Stimulated activated CD4-positive, alpha-beta T cell treated with anti-CD3 and anti-CD28 coated beads, TNF-alpha, amount 100 ng/mL, for 24 hours (primary cell): ENCODE measurements around the gene POLR2J.
"Not testable (repeated sequence)": the region's sequence is repeated elsewhere in the genome, so short reads cannot be mapped to it uniquely, and the experiment has no call there.

Experiments
- DNase-seq, 3 experiments: peaks; one replicate each; pipeline ENCODE4 v3.0.0-alpha.2; 2020; ENCODE audit warnings: low read depth in 3 of 3

The POLR2J gene

GRCh38 chr7:102466097-102466496, 12.6 kb downstream of the POLR2J start:
- DNase-seq: no peak

DNA sequence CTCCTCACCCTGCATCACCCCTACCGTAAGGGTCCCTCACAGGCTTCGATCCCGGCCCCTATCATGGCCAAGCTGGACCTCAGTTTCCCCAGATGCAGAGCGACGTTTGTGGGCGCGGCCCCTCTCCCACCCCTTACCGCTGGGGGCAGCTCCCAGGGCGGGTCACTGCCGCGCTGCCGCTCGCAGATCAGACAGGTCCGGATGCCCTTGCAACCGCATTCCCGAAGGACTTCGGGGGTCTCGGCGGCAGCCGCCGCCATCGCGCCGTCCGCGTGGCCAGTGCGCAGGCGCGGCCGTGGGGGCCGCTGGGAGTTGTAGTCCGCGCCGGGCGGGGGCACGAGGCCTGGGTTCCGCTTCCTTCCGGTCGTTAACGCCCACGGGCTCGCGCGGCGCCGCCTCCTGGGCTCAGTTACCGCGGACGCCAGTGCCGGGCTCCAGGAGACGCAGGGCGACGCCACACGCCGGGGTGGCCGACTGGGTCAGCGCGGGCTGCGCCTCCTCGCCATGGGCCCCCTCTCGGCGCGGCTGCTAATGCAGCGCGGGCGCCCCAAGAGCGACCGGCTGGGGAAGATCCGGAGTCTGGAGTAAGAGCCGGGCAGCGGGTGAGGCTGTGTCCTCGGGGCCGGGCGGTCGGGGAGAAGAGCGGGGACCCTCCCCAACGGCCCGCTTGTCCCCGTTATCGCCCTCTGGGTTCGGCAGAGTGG, 14.0 kb downstream of the POLR2J start, which contains the start of the genes ALKBH4 and LRWD1:
Gene ALKBH4 (minus strand): TSS at position 287 of the 704 bp plus-strand sequence. CDS start 27 bp downstream, at position 260.
Gene LRWD1 (plus strand): TSS at position 408 of the 704 bp plus-strand sequence. CDS start 97 bp downstream, at position 505.
- DNase-seq: peak; percentile 89 to 96 (median 93)

DNA sequence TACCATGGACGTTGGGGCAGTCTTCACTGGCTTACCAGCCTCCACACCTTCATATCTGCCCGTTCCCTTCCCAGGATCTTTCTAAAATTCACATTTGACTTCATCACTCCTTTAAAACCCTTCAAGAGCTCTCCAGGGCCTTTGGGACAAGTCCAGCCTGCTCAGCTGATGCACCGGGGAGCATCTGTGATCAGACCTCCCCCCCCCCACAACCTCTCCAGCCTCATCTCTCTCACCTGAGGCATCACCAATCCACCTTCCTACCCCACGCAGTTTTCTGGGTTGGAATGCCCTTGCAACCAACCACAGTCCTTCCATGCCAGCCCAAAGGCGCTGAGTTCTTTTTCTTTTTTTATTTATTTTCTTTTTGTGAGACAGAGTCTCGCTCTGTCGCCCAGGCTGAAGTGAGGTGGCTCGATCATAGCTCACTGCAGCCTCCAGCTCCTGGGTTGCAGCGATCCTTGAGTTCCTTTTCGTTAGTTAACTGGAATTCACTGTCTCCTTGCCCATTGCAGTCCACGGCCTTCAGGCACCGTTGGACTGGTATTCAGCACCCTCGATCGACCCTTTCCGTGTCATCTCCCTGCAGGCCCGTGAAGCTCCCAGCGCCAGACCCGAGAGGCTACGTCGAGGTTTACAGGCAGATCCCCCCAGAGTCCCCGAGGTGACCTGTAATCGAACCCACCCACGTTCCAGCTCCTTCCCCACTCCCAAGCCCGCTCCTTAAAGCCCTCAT, 14.7 kb downstream of the POLR2J start:
- no peak for DNase-seq

DNA sequence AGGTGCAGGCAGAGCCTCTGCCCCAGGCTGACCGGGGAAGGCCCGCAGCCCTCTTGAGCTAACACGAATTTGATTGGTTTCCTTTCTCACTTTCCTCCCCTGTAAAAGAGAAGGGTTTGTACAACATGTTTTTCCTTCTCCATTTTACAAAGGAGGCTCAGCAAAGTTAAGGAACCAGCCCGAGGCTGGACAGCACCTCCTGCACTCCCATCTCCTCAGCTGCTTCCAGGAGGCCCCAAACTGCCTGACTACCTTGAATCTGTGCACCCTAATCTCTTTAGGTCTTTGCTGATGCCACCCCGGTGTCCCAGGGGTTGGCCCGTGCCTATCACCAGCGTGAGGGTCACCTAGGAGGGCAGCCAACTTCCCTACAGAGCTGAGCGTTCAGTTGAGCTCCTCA, 18.3 kb downstream of the POLR2J start:
- no peak for DNase-seq

DNA sequence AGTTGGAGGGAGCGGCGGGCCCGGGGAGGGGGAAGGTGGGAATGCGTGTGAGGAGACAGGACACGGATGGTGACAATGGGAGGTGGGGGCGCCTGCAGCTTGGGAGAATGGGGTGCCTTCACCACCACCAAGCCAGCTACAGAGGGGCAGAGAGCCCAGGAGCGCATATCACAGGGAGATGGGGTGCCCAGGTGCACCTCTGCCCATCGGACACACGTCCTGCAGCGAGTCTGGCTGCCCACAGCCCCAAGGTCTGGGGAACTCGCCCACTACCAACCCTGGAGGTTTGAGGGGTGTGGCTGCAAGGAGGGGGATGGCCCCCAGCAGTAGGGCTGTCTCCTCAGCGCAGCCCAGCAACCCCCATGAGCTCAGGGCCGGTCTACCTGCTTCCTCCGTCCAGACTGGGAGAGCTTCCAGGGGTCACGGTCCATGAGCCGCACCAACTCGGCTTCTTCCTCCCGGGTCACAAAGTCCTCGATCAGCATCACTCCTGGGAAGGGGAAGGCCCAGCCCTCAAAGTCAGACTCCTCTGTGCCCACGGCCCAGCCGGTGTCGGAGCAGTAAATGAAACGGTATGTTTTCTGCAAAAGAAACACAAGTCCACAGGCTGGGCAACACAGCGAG, 19.4 kb downstream of the POLR2J start:
- DNase-seq: no peak

GRCh38 chr7:102457352-102457924, 21.3 kb downstream of the POLR2J start:
- DNase-seq: no peak

- DNase-seq: no peak
Observed at GRCh38 chr7:102456327-102456726, 22.4 kb downstream of the POLR2J start.

GRCh38 chr7:102455596-102455995, 23.1 kb downstream of the POLR2J start:
- no peak for DNase-seq

GRCh38 chr7:102454932-102455331, 23.8 kb downstream of the POLR2J start:
- not testable (repeated sequence) for DNase-seq

- DNase-seq: no peak
Observed at GRCh38 chr7:102454468-102454867, 24.3 kb downstream of the POLR2J start.

DNA sequence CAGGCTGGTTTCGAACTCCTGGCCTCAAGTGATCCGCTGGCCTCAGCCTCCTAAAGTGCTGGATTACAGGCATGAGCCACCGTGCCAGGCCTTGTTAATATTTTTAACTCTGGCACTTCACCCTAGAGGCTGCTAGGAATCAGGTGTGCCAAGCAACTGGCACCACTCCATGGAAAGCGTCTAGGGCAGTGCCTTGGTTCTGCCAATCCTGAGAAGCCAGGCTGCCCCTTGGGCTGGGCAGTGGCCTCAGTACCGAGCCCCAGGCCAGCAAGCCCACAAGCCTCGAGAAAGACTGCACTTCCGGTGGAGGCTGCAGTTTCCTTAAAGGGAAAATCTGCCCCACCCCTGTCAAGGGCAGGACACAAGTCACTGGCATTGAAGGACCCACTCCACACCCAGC, 25.4 kb downstream of the POLR2J start:
- DNase-seq: no peak

DNA sequence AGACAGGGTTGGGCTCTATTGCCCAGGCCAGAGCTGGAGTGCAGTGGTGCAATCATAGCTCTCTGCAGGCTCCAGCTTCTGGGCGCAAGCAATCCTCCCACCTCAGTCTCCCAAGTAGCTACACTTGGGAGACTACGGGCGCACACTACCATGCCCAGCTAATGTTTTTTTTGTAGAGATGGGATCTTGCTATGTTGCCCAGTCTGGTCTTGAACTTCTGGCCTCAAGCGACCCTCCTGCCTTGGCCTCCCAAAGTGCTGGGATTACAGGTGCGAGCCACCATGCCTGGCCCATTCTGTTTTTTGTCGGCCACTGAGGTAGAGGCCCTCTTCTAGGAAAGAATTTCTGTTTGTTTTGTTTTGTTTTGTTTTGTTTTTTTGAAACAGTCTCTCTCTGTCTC, 26.3 kb downstream of the POLR2J start:
- no peak for DNase-seq

DNA sequence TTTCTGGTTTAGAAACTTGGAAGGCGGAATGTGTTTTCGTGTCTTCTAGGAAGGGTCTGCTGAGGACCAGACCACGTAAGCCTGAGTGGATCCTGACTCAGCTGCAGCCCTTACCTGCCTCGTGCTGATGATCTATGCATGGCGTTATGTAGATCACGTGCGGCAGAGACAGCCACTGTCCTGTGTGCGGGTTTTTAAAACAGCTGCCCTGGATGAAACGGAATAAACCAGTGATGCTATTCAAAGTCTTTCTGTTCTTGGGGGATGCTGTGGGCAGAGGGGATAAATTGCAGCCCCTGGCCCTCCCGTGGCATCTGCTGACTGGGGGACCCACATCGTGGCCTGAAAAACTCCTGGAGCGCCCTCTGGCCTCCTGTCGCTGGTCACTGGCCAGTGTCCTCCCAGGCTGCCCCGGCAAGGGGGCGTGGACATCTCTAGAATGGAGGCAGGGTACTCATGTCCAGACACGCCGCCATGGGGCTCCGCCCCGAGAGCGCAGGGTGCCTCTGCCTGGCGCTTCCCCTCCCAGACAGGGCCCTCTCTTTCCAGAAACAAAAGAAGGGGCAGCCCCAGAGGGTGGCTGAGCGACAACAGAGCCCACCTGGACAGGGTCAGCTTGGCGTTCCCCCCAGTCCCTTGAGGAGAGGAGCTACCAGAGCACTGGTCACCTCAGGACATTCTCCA, 27.2 kb downstream of the POLR2J start:
- DNase-seq: no peak

- peak in 1 of 3 experiments; percentile 42 for DNase-seq
Observed at GRCh38 chr7:102450242-102450641, 28.5 kb downstream of the POLR2J start.

GRCh38 chr7:102449136-102449535, 29.6 kb downstream of the POLR2J start:
- DNase-seq: no peak

- no peak for DNase-seq
Observed at GRCh38 chr7:102447311-102447710, 31.4 kb downstream of the POLR2J start.

- DNase-seq: no peak
Observed at GRCh38 chr7:102446387-102447156, 32.1 kb downstream of the POLR2J start.

GRCh38 chr7:102445674-102446071, 33.0 kb downstream of the POLR2J start:
- no peak for DNase-seq

- DNase-seq: no peak
Observed at GRCh38 chr7:102444961-102445673, 33.6 kb downstream of the POLR2J start.
